ENCODE results near the gene TTC39A.

The TTC39A gene

GRCh38 chr1:51330331-51331201, at the start of gene TTC39A:
Gene TTC39A (minus strand): TSS chr1:51330562. CDS start chr1:51330477, 85 bp downstream.
- no peak for DNase-seq (ENCODE audit: low spot score)

DNA sequence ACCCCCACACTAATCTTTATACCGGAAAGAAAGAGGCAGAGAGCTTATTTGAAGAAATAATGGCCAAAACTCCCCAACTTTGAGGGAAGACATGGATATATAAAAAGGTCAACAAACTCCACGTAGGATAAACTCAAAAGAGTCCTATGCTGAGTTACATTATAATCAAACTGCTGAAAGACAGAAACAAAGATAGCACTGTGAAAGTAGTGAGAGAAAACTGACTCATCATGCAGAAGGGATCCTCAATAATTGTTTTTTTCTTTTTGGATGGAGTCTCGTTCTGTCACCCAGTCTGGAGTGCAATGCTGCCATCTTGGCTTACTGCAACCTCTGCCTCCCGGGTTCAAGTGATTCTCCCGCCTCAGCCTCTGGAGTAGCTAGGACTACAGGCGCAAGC, 48.5 kb upstream of the TTC39A start:
- DNase-seq (ENCODE audit: low spot score), result no peak

- DNase-seq (ENCODE audit: low spot score), result no peak
These were observed 43.5 kb upstream of the TTC39A start for GRCh38 chr1:51373898-51374297.

DNA sequence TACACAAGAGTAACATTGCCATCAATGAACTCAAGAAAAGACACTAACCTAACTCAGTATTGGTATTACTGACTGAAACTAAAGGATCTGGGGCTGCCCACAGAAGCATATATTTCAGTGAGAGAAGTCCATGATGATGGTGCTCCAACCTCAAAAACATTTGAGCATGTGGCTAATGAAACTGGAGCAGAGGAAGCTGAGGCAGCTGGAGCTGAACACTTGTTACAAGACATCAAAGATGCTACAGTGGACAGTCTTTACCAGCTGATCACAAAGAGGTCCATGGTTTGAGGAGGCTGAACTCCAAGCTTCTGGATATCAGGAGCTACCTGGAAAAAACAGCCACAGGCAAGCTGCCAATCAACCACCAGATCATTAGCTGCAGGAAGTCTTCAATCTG, 42.2 kb upstream of the TTC39A start:
- no peak for DNase-seq (ENCODE audit: low spot score)

- no peak for DNase-seq (ENCODE audit: low spot score)
These were observed 38.8 kb upstream of the TTC39A start for GRCh38 chr1:51369171-51369570.

- no peak for DNase-seq (ENCODE audit: low spot score)
These were observed 35.4 kb upstream of the TTC39A start for GRCh38 chr1:51365774-51366173.

GRCh38 chr1:51359879-51360278, 29.5 kb upstream of the TTC39A start:
- DNase-seq (ENCODE audit: low spot score), result no peak

DNA sequence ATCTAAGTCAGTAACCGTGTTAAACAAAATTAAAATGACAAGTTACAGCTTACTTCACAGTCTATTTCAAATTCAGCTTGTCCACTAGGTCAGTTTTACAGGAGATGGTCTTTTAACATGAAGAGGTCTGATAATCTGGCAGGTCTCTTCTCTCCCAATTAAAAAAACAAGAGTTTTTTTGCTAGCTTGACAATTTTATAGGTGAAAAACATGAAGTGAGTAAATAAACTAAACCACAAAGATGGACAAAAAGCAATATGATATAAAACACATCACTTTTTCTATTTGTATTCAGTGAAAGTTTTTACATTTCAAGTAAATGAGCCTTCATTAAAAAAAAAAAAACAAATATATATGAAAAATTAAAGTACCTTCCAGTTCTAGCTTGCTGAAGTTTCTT, 25.0 kb upstream of the TTC39A start:
- DNase-seq (ENCODE audit: low spot score), result no peak

DNA sequence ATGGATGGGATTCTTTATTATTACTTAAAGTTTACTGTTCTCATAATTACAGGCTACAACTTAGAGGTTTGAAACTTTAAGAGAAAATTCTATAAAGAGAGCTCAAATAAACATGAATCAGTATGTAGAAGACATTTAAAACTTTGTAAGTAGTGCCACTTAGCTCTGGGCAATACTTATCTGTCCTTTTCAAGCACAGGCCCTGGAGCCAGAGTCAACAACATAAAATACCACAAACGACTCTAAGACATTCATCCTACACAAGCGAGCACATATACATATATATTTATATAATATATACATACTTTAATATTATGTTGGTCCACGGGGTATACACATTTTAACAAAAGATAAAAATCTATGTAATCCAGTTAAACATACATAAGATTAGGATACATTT, 24.1 kb upstream of the TTC39A start:
- DNase-seq (ENCODE audit: low spot score), result no peak

DNA sequence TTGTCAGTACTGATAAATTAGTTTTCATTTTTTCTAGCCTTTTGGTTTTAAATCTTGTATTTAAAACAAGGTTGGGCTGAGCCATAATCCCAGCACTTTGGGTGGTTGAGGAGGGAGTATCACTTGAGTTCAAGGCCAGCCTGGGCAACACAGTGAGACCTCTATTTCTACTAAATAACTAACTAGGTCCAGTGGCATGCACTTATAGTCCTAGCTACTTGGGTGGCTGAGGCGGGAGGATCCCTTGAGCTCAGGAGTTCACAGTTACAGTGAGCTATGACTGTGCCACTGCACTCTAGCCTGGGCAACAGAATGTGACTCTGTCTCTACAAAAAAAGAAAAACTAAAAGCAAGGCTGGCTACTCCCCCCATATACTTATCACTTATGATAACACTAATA, 21.5 kb upstream of the TTC39A start:
- DNase-seq (ENCODE audit: low spot score), result no peak

- no peak for DNase-seq (ENCODE audit: low spot score)
These were observed 19.5 kb upstream of the TTC39A start for GRCh38 chr1:51349862-51350261.

GRCh38 chr1:51348147-51348527, 17.8 kb upstream of the TTC39A start:
- no peak for DNase-seq (ENCODE audit: low spot score)

GRCh38 chr1:51347398-51348146, 17.2 kb upstream of the TTC39A start:
- DNase-seq (ENCODE audit: low spot score), result no peak

GRCh38 chr1:51346086-51346942, 16.0 kb upstream of the TTC39A start:
- no peak for DNase-seq (ENCODE audit: low spot score)

DNA sequence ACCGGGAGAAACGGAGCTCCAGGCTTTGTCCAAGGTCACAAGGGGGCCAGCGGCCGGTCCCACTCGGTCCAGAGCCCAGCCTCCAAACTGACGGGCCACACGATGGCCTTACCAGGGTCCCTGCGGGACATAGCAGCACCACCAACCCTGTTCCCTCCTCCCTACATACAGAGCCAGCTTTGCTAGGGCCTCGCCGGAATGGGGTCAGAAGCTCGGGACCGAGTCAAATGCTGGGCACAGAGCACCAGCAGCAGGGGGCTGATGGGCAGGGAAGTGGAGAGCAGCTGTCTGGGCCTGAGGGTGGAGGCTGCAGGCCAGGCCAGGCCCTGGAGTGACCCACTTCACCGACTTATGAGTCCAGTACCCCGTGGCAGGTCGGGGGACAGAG, 14.9 kb upstream of the TTC39A start:
- DNase-seq (ENCODE audit: low spot score), result no peak

- peak; percentile 45 for DNase-seq (ENCODE audit: low spot score)
These were observed 14.4 kb upstream of the TTC39A start for GRCh38 chr1:51344602-51345299.

GRCh38 chr1:51344276-51344601, 13.9 kb upstream of the TTC39A start:
- DNase-seq (ENCODE audit: low spot score), result no peak

DNA sequence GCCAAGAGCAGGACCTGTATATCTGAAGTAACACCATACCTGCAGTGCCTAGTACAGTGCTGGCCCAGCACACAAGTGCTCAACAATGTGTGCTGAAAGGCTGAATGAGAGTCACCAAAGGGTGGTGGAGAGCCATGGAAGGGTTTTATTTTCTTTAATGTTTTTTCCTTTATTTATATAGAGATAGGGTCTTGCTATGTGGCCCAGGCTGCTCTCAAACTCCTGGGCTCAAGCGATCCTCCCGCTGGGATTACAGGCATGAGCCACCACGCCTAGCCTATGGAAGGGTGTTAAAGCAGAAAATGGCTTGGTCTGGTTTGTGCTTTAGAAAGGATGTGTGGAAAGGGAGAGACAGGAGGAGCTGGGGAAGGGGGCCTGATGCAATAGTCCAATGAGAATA, 13.3 kb upstream of the TTC39A start:
- no peak for DNase-seq (ENCODE audit: low spot score)

- no peak for DNase-seq (ENCODE audit: low spot score)
These were observed 12.3 kb upstream of the TTC39A start for GRCh38 chr1:51342591-51343206.

DNA sequence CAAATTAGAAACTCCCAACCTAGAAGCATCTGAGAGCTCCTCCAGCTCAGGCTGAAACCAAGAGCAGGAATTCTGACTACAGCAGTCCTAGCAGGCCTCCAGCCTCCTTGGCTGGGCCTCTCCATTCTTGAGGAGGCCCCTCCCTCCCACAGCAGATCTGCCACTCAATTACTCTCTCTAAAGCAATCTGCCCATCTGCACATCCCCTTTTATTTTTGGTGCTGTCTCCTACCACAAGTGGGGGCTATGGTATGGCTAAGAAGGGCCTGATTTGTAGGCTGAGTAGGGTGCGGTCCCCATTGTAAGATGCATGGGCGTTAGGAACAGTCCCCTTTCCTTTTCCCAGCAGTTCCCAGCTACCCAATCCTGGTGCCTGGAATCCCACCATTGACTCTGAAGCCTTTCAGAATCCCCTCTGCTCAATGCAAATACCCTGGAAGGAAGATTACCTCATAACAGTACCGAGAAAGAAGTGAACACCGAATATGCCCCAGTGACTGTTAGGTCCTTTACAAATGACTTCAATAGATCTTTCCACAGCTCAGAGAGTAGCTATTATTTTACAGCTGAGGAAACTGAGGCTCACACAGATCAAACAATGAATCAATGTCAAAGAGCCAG, 11.6 kb upstream of the TTC39A start:
- no peak for DNase-seq (ENCODE audit: low spot score)

DNA sequence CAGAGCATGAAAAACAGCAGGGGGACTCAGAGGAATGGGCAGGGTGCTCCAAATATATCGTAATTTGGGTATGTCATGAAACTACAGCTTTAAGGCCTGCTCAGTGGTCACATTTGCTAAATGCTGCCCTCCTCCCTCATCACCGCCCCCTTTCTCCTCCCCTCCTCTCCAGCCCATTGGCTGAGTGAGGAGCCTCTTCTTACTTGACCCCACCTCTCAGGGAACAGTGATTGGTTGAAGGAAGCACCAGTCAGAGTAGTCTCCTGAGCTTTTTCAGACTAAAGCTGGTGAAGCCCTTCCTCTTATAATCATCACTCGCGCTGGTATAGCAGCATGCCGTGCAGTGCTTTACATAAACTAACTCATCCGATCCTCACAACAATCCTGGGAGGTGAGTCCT, 10.0 kb upstream of the TTC39A start:
- no peak for DNase-seq (ENCODE audit: low spot score)
